ENCODE results near the gene ETNK2. TPM values are rescaled to one million over a fixed set of nuclear protein-coding genes. Genes with fewer than 3 reads are reported as not detected.

Gene ETNK2, protein sequence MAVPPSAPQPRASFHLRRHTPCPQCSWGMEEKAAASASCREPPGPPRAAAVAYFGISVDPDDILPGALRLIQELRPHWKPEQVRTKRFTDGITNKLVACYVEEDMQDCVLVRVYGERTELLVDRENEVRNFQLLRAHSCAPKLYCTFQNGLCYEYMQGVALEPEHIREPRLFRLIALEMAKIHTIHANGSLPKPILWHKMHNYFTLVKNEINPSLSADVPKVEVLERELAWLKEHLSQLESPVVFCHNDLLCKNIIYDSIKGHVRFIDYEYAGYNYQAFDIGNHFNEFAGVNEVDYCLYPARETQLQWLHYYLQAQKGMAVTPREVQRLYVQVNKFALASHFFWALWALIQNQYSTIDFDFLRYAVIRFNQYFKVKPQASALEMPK
- total RNA-seq: 13.7 TPM

DNA sequence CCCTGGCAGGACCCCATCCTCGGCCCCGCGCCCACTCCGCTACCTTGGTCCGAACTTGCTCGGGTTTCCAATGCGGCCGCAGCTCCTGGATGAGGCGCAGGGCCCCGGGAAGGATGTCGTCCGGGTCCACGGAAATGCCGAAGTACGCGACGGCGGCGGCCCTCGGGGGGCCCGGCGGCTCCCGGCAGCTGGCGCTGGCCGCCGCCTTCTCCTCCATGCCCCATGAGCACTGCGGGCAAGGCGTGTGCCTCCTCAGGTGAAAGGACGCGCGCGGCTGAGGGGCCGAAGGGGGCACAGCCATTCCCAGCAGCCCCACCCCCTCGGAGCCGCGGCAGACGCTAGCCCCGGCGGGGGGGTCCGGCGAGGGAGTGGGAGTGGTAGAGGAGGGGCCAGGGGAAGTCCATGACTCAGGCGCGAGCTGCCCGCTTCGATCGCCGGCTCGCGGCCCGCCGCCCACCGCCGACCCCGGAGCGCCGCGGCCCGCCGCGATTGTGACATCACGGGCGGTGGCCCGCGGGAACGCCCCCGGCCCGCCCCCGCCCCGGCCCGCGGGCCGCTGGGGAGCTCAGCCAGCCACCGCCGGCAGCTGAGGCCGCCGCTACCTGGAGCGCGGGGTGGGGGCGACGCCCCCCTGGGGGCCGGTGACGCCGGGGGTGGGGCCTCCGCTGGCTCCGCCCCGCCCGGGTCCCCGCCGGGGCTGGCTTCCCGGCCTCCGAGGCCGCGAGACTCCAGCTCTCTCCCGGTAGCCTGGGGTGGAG, at the start of gene ETNK2:
TSS of gene ETNK2 (minus strand) at position 493 of the 758 bp plus-strand sequence. CDS start at position 301, 192 bp downstream.
- intact Hi-C loops (cut with DNase I): loop anchor here (2.0 kb wide), 1 partner anchor 61 kb away; the partner anchor contains the start of gene GOLT1A
- DNase-seq (ENCODE audit: low spot score): peak; percentile 88
- peak; percentile 58 for ATAC-seq

DNA sequence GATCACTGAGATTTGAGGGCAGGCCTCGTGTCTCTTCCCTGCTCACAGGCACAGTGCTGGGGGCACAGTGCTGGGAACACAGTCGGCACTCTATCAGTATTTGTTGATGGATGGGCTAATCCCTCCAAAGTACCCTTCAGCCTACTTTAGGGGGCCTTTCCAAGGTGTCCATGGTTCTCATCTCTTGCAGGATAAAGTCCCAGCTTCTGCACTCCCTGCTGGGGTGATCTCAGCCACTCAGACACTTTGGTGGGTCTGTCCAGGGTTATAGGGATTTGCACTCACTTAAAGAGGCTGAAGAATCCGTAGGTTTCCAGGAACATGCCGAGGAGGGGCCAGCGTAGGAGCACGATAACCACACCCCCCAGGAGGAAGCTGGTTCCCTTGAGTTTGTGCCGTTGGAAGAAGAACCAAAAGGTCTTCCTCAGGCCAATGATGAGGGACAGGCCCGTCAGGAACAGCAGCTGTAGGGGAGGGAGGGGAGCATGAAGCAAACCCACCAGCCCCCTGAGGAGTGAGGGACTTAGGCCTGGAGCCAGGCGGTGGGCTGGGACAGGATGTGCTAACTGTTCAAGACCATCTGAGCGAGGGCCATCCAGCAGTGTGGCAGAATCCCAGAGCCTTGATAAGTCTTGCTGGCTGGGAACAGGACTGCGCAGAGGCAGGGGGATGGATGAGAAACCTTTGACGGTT, 49.6 kb upstream of the ETNK2 start:
- no peak for DNase-seq (ENCODE audit: low spot score)
- intact Hi-C loops (cut with DNase I): no loop called here
- ATAC-seq: no peak

DNA sequence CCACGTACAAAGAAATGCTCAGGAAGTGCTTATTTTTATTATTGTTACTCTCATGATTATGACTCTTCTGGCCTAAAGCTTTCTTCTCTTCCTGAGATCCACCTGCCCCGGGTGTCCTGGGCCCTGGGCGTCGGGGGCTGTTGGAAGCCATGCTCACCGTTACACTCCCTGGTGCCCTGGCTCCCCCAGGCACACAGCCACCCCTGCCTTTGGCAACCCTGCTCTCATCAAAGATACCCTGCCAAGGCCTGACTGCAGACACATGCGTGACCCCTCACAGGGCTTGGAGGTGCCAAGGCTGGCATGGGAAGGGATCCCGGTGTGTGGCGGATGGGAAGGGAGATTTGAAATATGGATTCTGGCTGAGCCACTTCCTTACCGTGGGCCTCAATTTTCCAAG, 47.7 kb upstream of the ETNK2 start:
- ATAC-seq: no peak
- intact Hi-C loops (cut with DNase I): no loop called here
- no peak for DNase-seq (ENCODE audit: low spot score)

DNA sequence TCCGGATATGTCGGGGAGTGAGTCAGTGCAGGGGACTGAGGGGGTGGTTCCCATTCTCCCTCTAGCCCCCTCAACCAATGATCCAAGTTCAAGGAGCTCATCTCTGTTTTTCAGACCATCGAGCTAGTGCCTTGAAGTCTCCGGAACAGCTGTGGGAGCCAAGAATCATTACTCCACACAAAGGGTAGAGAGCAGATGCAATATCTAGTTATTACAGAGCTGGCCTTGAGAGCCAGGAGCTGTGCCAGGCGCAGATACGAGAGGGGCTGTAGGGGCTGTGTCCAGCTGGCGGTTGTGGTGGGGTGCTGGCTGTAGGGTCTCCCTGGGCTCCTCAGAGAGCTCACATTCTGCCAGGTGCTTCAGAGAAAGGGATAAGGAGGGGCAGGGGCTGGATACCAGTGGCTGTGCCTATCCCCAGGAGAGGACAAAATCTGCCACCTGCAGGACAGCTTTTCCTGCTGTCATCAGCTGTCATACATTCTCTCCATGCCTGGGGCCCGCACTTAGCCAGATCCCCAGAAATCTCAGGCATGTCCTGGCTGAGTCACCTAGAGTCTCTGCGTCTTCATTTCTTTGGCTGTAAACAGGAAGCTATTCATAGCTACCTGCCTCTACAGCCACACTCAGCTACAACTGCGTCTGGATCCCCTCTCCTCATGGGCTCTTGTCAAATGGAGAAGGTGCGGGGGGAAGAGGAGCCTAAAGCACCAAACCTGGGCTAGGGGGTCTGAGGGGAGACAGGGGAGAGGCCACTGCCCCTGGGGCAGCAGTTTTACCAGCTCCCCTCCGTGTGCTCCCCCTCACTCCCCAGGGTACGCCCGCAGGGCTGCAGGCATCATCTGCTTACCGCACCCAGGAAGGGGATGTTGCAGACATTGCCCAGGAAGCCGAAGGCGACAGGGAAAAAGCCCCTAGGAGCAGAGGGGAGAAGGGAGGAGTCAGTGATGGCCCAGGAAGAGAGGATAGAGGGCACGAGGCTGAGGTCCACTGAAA, 46.8 kb upstream of the ETNK2 start:
- ATAC-seq (no peak), DNase-seq (ENCODE audit: low spot score) (no peak)
- intact Hi-C loops (cut with DNase I): no loop called here

DNA sequence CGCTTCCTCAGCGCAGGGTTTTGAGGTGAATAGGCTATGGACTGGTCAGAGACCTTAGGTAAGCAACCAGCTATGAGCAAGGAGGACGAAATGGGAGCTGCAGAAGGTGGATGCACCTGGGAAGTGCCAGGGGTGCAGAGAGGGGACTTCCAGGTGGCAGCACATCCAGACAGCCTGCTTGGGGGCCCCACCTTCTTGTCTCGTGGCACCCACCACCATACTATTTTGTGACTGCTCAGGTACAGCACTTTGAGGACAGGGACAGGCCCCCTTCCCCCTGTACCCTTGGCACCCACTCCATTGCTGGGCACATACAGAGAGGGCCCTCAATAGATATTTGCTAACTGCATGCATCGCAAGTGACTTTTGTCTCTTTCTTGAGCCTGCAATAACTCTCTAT, 45.2 kb upstream of the ETNK2 start:
- no peak for ATAC-seq
- intact Hi-C loops (cut with DNase I): no loop called here
- no peak for DNase-seq (ENCODE audit: low spot score)

DNA sequence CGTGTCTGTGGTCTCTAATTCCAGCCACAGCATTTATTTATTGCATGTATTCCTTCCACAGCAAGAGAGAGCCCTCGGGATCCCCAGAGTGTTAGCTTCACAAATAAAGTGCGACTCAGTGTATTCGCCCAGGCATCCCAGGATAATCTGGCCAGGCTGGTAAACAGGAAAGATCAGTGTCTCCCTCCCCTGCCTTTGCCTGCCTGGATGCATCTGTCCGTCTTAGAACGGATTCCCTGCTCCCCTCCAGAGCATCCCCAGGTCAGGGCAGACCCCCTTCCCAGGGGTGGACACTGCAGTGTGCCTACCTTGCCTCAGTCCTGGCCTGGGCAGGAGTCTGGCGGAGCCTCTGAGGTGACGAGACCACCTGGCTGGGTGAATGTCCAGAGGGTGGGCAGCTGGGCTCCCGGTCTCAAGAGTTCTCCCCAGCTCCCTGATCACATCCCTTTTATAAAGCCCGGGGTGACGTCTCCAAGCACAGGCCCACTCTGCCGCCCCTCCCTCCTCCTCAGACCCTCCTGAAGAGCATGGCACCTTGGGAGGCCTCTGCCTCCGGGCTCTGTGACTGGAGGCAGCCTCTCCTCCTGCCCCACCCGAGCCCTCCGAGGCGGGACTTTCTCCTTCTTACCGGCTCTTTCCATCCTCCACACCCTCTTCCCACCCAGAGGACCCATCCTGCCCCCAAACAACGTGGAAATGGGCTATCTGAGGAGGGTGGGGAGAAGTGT, 44.4 kb upstream of the ETNK2 start, which contains the start of gene KISS1:
TSS of gene KISS1 (minus strand) at position 424 of the 728 bp plus-strand sequence. CDS start 3,615 bp downstream, outside the sequence.
- intact Hi-C loops (cut with DNase I): no loop called here
- ATAC-seq (no peak), DNase-seq (ENCODE audit: low spot score) (peak; percentile 47)

DNA sequence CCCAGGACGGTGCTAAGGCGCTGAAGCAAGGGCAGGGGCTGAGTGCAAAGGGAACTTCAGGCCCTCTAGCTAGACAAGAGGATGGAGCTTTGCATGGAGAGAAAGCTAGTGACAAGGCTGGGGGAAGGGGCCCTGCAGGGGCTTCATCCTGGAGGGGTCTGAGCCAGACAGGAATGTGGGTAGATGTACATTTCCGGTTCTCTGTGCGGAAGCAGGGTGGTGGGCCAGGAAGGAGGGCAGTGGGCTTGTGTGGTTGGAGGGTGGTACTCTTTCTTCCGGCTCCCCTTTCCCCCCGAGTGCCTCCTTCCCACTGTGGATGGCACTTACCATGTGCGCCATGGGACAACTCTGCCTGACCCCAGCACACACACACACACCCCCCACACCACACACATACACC, 42.9 kb upstream of the ETNK2 start:
- DNase-seq (ENCODE audit: low spot score) (no peak), ATAC-seq (no peak)
- intact Hi-C loops (cut with DNase I): no loop called here

DNA sequence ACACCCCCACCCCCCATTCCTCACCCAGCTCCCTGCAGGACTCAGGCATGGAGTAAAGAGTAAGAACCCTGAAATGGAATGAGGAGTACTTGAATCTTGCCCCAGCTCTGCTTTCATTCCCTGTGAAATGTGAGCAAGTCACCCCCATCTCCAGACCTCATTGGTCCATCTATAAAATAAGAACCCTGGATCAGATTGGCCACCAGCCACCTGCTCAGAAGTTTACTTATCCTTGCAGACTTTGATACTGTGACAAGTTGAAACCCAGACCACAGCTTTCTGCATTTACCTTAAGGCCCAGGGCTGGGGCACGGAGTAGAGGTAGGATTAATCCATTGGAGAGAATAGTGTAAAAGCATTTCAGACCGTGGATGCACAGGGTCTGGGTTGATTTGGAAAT, 42.2 kb upstream of the ETNK2 start:
- DNase-seq (ENCODE audit: low spot score) (no peak), ATAC-seq (no peak)
- intact Hi-C loops (cut with DNase I): no loop called here

DNA sequence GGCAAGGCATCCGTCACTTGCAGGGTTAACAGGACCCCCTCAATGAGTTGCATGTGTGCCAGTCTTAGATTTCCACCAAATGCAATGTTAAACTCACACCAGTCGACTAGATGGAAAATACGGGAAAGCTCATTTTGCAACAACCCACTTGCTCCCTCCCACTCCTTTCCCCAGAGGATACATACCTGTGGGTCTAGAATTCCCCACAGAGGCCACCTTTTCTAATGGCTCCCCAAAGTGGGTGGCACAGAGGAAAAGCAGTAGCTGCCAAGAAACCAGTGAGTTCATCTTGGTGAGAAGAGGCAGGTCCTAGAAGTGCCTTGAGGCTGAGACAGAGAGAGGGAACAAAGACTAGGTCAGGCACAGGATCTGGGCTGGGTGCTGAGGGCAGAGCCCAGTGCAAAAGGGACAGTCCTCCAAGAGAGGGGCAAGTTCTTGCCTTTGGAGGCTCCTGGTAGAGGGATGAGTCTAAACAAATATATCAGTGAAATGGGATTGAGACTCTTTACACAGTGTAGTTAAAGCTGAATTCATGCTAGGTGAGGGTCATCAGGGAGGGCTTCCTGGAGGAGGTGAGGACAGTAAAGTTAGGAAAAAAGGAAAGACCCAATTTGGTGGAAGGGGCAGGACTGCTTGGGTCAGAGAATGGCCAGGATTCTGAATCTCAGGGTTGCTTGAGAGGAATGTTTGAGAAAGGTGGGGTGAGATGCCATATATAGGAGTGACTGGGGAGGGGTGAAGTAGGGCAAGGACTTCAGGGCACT, 40.9 kb upstream of the ETNK2 start:
- DNase-seq (ENCODE audit: low spot score) (no peak), ATAC-seq (no peak)
- intact Hi-C loops (cut with DNase I): no loop called here

DNA sequence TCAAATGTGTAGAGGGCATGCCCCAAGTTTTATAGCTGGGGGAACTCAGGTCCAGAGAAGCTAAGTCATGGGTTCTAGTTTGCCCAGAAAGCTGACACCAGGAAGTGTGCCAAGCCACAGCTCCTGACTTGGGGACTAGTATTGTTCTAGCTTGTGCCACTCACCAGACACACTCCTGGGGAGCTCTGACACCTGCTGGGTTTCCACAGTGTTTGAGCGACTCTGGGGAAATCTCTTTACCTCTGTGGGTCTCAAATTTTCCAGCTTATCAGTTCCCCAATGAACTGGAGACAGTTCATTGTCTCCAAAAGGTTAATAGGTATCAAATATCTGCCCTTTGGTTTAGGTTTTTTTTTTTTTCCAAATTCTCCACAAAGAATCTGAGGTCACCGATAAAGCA, 40.2 kb upstream of the ETNK2 start:
- ATAC-seq (no peak), DNase-seq (ENCODE audit: low spot score) (no peak)
- intact Hi-C loops (cut with DNase I): no loop called here

DNA sequence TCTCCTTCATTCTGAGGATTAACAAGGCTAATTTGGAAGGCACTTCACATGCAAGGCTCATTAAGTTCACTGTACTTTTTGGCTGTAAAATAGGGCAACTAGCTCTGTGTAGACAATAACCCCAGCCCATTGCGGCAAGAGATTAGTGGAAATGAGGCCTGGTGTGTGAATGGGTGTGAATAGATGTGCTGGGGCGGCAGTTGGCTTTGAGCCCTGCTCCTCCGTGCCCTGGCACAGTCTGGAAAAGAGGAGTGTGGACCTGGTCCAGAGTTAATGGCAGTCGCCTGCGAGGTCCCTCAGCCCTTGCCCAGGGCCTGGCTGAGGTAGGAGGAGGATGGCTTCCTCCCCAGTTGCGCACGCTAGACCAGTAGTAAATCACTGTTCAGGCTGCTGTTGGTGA, 39.6 kb upstream of the ETNK2 start:
- ATAC-seq (no peak), DNase-seq (ENCODE audit: low spot score) (no peak)
- intact Hi-C loops (cut with DNase I): no loop called here

DNA sequence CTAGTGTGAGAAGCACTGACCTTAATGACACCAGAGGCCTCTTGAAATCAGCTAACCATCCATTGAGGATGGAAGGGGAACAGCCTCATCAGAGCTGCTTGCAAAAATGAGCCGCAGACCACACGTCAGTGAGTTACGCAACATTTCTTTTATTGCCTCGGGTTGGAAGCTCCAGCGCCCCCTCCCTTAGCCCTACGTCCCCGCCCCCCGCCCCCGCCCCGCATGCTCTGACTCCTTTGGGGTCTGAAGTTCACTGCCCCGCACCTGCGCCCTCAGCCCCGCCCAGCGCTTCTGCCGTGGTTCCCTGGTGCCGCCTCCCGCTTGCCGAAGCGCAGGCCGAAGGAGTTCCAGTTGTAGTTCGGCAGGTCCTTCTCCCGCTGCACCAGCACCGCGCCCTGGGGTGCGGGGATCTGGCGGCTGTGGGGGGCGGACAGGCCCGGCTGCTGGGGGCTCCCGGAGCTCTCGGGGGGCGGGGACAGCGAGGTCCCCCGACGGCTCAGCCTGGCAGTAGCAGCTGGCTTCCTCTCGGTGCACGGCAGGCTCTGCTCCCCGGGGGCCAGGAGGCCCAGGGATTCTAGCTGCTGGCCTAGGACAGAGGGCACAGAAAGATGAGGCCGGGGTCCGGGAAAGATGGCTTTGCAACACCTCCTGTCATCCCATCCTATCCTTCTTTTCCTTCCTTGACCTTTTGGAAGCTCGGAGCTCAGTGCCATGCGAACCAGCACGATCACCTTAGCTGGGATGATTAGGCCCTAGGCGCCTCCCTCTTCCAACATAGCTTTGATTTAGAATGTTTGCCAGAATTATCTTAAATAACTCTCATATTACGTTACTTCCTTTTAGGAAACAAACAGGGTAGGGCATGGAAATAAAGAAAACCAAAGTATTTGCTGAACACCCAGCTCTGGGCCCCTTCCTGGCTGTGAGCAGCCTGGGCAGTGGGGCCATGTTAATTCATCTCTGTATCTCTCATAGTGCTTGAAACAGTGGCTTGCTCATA, 38.7 kb upstream of the ETNK2 start:
- DNase-seq (ENCODE audit: low spot score) (peak; percentile 65), ATAC-seq (peak; percentile 89)
- intact Hi-C loops (cut with DNase I): no loop called here

DNA sequence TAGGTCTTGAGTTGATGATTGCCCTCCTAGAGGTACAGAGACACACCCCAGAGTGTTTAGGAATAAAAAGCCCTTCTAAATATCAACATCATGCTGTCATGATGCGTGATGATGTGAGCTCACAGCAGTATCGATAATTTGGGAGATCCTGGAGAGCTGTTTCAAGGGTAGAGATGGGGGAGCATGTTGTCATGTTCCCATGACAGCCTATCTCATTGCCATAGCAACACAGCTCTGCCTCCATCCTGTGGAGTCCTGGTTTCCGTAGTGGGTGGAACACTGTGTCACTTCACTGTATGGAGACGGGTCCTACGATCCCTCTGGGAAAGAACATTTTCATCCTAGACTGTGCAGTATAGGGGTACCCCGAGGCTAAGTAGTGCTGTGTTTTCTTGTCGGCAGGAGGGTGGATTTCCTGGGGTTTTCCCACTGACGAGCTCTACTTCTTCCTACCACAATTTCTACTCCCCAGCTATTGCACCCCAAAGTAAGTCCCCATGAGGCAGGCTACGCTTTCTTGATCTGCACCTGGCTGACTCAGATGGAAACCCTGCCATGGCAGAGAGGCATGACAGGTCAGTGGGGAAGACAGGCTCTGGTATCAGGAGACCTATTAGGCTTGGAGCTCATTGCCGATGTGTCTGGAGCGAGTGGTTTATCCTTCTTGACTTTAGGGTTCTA, 37.3 kb upstream of the ETNK2 start:
- ATAC-seq: no peak
- no peak for DNase-seq (ENCODE audit: low spot score)
- intact Hi-C loops (cut with DNase I): no loop called here

DNA sequence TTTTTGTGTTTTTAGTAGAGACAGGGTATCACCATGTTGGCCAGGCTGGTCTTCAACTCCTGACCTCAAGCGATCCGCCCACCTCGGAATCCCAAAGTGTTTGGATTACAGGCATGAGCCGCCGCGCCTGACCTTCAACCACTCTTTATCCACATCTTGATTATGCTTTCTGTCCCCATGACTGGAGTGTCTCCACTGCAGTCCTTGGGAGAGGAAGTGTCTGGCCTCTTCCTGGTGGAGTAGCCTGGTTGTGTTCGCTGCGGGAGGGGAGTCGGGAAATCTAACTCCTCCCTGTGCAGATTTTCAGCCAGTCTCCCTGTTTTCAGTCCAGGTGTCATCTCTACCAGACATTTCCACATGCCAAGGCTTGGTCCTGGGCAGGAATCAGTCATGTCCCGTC, 34.8 kb upstream of the ETNK2 start:
- intact Hi-C loops (cut with DNase I): no loop called here
- ATAC-seq: no peak
- no peak for DNase-seq (ENCODE audit: low spot score)

DNA sequence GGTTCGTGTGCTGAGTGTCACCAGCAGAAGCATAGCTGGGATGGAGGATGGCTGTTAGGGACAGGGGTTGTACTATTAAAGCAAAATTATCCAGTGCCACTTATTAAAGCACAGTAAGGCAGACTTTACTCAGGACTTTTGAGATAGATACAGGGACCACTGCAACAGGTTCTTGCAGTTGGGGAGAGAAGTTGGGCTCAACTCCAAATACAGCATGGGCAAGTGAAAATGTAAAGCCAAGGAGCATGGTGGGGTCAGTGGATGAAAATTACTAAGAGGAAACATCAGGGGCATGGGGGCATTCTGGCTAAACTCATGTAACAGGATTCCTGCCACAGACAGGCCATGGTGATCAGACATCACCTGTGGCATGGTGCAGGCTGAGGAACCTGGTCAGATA, 29.3 kb upstream of the ETNK2 start:
- ATAC-seq (no peak), DNase-seq (ENCODE audit: low spot score) (no peak)
- intact Hi-C loops (cut with DNase I): no loop called here

DNA sequence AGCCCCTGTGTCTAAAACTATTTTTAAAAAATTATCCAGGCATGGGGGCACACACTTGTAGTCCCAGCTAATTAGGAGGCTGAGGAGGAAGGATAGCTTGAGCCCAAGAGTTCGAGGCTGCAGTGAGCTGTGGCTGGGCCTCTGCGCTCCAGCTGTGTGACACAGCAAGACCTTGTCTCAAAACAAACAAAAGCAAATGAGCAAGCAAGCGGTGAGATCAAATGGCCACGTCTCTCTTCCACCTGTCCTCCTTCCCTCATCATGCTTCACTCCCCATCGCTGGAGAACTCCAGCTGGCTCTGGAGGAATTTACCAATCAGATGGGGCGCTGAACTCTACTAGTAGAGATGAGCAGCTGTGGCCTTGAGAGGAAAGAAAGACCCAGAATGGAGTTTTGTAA, 28.3 kb upstream of the ETNK2 start:
- intact Hi-C loops (cut with DNase I): no loop called here
- no peak for ATAC-seq
- no peak for DNase-seq (ENCODE audit: low spot score)
